GM15510 (cell line): ENCODE results near the gene DOCK9.

Experiments used
- POLR2A ChIP-seq: IDR thresholded peaks from 3 replicates; pipeline ENCODE4 v1.6.1; 2011; ENCODE audit warnings: borderline replicate concordance; ENCODE audit not compliant: insufficient read length; ENCODE audit errors: extremely low read depth

The DOCK9 gene

DNA sequence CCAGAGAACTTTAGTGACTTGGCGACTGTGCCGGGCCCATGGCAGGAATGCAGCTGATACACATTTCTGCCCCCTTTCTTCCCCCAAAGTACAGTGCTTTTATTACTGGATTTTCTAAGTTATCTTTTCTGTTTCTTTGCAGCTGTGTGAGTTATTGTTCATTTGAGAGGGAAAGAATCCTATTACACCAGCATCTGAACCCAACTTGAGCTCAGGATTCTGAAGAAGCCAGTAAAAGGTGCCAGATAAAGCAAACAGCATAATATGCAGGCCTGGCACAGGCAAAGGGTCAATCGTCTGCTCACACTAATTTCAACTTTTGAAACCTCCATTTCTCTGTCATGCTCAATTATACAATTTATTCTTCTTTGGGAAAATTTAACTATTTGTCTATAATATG, 93.9 kb downstream of the DOCK9 start:
- no peak for TF ChIP-seq POLR2A

DNA sequence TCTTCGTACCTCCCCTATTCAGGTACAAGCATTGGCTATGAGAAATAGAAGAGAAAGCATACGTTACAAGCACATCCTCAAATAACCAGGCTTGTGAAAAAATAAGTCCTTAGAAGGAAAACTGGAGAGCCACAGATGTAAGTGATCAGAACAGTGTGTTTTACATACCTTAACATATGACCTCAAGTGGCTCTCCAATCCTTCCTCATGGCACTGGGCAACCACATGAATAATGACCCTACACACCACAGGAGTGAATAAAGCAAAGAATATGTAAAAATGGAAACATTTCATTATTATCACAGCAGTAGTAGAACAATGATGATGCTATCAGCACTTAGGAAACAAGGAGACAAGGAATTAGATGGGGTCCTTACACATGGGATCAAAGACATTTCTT, 96.5 kb downstream of the DOCK9 start:
- no peak for TF ChIP-seq POLR2A

DNA sequence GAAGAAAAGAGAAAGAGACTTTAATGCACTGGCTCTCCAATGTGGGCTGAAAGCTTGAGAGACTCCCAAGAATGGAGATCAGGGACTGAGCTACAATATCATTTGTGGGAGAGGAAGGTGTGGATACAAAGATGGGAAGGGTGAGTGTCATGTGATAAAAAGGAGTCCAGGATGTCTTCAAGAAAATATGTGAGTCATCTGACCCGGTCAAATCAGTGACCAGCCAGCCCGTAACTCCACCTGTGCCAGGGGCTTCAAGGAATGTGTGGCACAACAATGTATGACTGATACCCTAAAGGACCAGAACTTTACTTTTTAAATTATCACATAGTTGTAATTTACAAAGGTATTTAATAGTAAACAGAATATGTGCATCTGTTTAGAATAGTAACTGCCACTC, 97.2 kb downstream of the DOCK9 start:
- no peak for TF ChIP-seq POLR2A

DNA sequence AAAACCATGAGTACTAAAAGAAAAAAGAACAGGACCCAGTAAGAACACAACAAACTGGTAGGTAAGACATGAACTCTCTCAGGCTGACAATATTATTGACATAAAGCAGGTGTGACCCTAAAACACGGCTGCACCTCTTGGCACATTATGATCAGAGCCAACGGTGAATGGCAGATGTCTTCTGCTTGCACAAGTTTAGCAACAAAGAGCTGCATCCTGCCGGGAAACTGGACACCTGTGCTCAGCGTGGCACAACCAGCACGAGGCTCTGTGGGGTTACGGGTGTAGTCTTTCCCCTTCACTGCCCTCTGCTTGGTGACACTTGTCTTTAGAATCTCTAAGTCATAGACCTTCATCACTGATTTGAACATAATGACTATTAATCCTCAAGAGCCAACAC, 97.9 kb downstream of the DOCK9 start:
- TF ChIP-seq POLR2A: no peak

DNA sequence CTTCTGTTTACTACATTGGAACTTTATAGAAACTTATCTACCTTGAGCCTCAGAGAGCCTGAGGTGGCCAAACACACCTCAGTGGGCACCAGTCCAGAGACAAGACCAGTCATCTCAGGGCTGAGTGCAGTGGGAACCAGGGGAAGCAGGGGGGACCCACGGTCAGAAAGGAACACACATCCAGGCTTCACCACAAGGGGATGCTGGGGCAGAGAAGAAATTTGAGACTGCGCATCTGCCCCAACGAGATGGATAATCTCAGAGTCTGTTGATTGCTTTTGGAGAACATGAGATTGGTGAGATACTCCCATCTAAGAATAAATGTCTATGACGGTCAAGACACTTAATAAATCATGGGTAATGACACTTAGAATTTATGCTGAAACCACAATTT, 98.7 kb downstream of the DOCK9 start:
- TF ChIP-seq POLR2A: no peak

DNA sequence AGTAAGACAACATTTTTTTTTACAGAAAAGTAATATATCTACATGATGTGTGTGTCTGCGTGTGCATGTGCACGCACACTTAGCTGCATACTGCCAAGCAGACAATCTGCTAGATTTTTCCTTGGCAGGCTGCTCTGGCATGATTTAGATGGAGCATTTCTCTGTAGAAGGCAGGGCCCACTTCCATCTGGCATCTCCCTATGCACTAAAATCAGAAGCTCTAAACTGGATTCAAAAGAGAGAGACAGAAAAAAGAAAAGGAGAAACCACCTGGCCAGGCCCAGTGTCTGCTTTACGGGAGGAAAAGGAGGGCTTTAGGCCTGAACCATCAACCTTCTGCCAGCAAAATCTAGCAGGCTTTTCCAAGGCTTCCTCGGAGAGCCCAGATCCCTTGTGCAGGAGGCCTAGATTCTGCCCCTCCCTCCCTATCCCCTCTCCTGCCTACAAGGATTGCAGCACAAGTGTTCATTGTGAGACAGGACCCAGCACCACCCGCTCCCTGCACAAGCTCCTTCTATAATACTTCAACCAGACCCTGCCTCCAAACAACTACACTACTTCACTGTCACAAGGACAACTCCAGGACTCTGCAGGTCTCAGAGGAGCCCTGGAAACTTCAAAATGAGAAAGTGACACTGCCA, 99.3 kb downstream of the DOCK9 start:
- TF ChIP-seq POLR2A: no peak

DNA sequence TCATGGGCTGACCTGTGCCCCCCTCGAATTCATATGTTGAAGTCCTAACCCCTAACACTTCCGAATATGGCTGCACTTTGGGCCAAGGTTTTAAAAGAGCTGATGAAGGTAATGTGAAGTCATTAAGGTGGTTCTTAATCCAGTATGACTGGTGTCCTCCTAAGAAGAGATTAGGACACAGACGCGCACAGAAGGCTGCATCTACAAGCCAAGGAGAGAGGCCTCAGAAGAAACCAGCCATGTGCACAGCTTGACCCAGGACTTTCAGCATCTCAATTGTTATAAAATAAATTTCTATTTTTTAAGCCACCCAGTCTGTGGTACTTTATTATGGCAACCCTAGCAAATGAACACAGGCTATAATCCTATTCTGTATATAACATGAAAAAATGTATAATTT, 99.9 kb downstream of the DOCK9 start:
- no peak for TF ChIP-seq POLR2A

DNA sequence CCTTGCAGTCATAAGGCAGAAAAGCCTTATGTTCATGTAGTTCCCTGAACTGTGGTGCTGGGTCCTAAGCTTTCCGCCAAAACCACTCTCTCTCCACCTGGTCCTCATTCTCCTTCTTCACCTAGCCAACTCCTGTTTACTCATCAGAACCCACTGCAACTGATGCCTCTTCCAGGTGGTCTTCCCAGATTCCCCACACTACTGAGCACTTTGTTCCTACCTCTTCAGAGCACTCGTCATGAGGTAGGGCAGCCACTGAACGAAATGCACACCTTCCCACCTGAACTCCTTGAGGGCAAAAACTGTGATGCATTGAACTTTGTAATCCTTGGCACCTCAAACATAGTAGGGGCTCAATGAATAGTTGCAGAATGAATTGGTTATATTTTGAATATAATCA, 100.4 kb downstream of the DOCK9 start:
- TF ChIP-seq POLR2A: no peak

DNA sequence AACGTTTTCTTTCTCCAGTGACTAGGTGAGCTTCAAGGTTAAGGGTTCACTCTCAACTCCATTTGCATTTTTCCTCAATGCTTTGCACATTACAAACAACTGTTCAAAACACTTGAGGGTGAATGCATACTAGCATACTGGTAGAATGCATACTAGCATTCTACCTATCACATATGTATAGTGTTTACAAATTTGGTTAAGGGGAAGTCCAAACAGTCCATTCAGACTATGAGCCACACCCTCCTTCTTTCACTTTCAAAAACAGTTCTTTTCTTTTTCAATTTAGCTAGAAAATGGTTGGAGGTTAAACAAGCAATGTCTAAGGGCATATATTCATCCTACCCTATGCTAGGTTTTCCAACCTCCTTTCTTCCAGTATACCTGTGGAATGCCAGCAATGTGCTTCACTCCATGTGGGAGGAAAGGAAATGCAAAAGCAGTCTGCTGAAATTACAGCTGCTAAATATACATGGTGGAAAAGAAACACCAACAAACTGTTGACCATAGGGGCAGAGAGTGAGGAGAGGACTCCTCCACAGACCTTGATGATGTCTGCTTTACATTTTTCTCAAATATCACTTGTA, 102.6 kb downstream of the DOCK9 start:
- TF ChIP-seq POLR2A: no peak

DNA sequence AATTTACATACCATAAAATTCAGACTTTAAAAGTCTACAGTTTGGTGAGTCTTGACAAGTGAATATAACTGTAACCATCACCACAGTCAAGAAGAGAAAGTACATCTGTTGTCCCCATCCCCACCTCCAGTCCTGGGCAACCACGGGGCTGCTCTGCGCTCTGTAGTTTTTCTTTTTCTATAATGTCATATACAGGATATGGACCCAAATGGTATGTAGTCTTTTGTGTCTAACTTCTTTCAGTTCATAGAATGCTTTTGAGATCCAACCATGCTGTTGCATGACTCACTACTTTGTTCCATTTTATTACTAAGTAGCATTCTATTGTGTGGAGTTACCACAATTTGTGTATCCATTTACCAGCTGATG, 103.9 kb downstream of the DOCK9 start:
- no peak for TF ChIP-seq POLR2A

DNA sequence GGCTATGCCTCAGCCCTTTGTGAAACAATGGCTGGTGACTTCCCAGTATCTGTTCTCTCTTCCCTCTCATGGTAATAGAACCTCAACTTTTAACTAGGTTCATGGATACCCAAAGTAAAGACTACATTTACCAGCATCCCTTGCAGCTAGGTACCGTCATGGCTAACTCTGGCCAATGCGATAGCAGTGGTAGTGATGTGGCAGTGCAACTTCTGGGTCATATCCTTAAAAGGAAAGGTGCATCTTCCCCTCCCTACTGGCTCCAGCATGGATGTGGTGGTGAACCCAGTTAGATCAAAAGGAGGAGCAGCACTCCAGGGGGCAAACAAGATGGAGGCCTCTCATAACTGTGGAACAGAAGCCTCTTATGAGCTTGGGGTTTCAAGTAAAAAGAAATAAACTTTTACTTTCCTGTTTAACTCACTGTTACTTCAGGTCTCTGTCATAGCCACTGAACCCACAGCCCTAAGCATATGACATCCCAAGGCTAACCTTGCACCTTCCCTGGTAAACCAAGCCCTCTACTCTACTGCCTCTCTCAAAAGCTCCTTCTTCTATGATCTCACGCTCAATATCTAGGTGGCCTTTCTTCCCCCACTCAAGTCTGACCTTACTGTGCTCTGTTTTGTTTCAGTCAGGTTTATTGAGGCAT, 104.4 kb downstream of the DOCK9 start:
- no peak for TF ChIP-seq POLR2A

DNA sequence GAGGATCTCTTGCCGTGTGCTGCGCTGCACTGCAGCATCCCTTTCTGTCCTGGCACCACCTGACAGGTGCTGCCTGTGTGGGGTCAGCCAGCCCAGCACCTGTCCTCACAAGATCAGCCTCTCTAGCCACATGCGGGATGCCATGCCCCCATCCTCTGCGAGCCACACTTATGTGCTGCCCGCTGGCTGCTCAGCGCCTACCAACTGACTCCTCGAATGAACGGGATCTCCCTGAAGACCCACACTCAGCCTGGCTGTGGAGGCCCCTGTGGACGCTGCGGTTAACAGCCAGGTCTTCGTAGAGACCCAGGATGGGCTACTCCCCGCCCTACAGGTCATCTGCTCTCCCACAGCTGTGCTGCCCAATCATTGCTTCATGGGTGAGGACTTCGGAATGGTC, 106.1 kb downstream of the DOCK9 start:
- no peak for TF ChIP-seq POLR2A

DNA sequence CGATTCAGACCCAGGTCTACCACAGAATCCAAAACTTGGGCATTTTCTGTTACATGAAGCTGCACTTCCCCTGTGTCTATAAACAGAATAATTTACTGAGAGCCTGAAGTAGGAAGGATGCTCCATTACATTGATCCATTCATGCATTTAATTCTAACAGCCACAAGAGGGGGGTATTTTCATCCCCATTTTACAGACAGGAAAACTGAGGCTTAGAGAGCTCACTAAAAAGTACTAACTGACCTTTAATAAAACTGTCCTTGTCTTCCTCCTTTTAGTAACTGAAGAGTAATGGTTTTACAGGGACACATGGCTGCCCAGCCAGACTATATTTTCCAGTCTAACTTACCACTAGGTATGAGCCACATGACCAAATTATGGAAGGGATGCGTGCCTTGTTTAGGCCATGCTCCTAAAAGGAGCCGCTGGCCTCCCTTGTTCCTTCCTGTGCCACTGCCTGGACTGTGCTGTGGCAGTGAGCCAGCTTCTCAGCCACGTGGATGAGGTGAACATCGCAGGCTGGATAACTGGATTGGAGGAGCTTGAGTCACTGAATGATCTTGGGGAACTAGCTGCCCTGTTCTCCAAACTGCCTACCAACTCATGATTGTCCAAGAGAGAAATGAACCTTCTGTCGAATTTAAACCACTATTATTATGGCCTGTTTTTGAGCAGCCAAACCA, 108.3 kb downstream of the DOCK9 start:
- TF ChIP-seq POLR2A: no peak

DNA sequence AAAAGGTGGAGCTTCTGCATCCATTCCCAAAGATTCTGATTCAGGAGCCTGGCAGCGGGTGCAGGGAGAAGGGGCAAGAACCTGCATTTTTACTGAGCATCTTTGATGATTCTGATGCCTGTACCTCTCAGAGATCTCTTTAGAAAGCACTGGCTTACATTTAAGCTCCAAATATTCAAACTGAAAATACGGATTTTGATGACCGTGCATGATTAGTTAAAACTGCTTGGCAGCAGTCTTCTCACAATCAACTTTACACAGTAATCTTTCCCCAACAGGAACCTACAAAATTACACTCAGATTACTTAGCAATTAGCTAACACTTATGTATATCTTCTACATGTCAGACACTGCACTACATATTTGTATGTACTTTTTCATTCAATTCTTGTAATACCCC, 108.9 kb downstream of the DOCK9 start:
- TF ChIP-seq POLR2A: no peak

DNA sequence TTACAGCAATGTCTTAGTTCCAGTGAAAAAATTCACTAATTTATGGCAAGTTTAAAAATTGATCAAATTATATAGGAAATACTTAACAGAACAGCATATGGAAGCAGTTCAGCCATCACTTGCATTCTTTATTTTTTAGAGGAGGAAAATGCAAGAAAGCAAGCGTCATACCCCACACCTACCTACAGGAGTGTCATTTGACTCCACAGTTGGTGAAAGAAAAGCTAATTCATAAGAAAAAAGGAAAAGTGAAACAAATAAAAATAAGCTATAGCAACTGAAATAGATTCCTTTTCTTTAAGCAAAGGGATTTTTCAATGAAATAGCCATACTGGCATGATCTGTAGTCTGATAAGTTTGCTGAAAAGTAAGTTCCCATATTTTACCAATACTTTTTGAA, 111.0 kb downstream of the DOCK9 start:
- no peak for TF ChIP-seq POLR2A

DNA sequence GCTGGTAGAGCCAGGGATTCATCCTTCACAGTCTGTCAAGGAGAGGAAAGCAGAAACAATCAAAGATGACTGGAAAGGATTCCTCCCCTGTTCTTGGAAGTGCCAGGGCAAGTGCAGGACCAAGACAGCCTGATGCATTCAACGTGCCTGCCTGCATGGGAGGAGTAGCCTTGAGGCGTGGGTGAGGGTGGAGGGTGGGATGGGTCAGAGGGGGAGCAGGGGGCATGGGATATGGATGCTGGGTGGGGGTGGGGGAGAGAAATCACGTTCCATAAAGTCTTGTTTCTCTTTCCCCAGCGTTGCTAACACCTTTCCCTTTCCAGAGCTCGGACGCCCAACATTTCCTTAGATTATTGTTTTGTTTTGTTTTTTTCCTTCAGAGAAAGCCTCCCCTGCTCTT, 117.4 kb downstream of the DOCK9 start:
- TF ChIP-seq POLR2A: no peak
